ENCODE measurements around the gene OBI1. TPM values are rescaled to one million over a fixed set of nuclear protein-coding genes. Genes with fewer than 3 reads are reported as not detected.

OBI1 gene
- total and polyA plus RNA-seq, 3 experiments from 2014 or later: 12.6 to 20.9 (median 20.6) TPM

DNA sequence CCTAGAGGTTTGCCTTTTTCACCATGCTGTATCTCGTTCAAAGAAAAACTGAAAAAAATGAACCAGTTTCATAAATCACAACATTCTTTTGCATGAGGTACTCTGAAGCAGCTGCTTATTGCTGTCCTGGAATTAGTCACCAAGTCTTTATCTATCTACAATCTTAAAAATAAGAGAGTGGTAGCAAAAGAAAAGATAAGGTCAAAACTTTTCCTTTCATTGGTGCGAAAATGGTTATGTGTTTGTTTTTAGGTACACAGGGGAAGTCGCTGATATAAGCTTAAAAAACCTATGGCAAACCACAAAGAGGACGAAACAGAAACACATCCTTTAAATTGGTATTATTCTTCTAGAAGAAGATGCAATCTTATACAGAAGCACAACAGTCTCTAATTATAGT, 20.7 kb downstream of the OBI1 start:
- CTCF ChIA-PET: no interaction called here
- Histone ChIP-seq H3K27ac (ENCODE audit: low read depth, low read length) (no peak overlapping the region), H3K4me1 (ENCODE audit: insufficient read depth, low read length) (no peaks in the 10 kb centered on the region), H3K9me3 (ENCODE audit: low read length) (no peaks in the 10 kb centered on the region), H3K36me3 (ENCODE audit: insufficient read depth, low read length) (peaks cover 2% of the 10 kb centered on the region), H3K4me3 (ENCODE audit: low read length) (no peak overlapping the region), H3K27me3 (ENCODE audit: insufficient read depth, low read length, poor library complexity, severe bottlenecking) (no peaks in the 10 kb centered on the region)
- Mint-ChIP-seq H3K9me3 (peaks cover 0 to 2% (median 0%) of the 10 kb centered on the region in 5 donors), H3K4me3 (no peak overlapping the region), H3K27ac (no peak overlapping the region), H3K4me1 (peaks cover 9 to 16% (median 10%) of the 10 kb centered on the region in 3 donors), H3K36me3 (peaks cover 27 to 80% (median 38%) of the 10 kb centered on the region in 3 donors), H3K27me3 (no peaks in the 10 kb centered on the region)
- POLR2A ChIA-PET: no interaction called here
- DNase-seq: no peak

DNA sequence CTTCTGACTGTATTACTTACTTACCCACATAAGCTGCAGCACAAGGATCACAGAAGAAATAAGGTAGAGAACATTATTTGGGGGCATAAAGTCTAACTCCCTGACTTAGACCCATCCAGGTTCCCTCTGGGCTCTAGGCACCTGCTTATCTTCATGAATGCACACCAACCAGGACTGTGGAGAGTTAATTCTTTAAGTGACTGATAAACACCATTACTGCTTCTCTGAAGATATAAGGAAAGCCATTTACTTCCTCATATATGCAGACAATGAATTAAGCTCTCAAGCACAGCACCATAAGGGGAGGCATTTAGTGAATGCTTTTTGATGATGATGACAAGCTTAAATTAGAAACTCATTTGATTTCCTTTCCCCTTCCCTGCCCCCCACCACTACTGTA, 22.5 kb downstream of the OBI1 start:
- no peak overlapping the region for H3K27ac ChIP-seq (ENCODE audit: low read depth, low read length)
- CTCF ChIA-PET: no interaction called here
- Mint-ChIP-seq H3K27ac (peak overlapping the region in 1 of 8 donors; percentile 29), H3K4me3 (no peak overlapping the region), H3K9me3 (peaks cover 0 to 2% (median 0%) of the 10 kb centered on the region in 5 donors), H3K36me3 (peaks cover 34 to 85% (median 46%) of the 10 kb centered on the region in 3 donors), H3K27me3 (no peaks in the 10 kb centered on the region), H3K4me1 (peaks cover 6 to 12% (median 10%) of the 10 kb centered on the region in 3 donors)
- no peaks in the 10 kb centered on the region for H3K9me3 ChIP-seq (ENCODE audit: low read length)
- peaks cover 8% of the 10 kb centered on the region for H3K36me3 ChIP-seq (ENCODE audit: insufficient read depth, low read length)
- no peaks in the 10 kb centered on the region for H3K4me1 ChIP-seq (ENCODE audit: insufficient read depth, low read length)
- POLR2A ChIA-PET: no interaction called here
- H3K4me3 ChIP-seq (ENCODE audit: low read length): no peak overlapping the region
- no peak for DNase-seq
- H3K27me3 ChIP-seq (ENCODE audit: insufficient read depth, low read length, poor library complexity, severe bottlenecking): no peaks in the 10 kb centered on the region

DNA sequence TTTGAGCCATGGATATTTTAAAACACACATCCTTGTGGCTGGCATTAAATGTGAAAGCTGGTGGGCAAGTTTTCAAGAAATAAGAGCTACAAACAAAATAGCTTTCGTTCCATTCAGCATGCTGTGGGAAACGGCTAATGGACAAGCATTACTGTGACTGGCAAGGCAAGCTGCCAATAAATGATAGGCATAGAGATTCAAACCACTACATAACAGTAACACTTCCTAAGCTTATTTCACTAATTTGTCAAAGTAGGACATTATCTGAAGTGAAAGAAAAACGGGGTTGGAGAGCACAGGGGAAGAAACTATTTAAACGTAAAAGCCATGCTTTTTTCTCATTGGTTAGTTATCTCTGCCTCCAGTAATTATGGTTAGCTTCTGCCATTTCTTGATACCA, 26.0 kb downstream of the OBI1 start:
- H3K9me3 ChIP-seq (ENCODE audit: low read length): no peaks in the 10 kb centered on the region
- peaks cover 19% of the 10 kb centered on the region for H3K36me3 ChIP-seq (ENCODE audit: insufficient read depth, low read length)
- H3K4me1 ChIP-seq (ENCODE audit: insufficient read depth, low read length): no peaks in the 10 kb centered on the region
- no peaks in the 10 kb centered on the region for H3K9me3 Mint-ChIP-seq
- no peak overlapping the region for H3K4me3 Mint-ChIP-seq
- H3K4me1 Mint-ChIP-seq: peaks cover 0 to 5% (median 0%) of the 10 kb centered on the region in 3 donors
- H3K4me3 ChIP-seq (ENCODE audit: low read length): no peak overlapping the region
- H3K36me3 Mint-ChIP-seq: peaks cover 43 to 91% (median 46%) of the 10 kb centered on the region in 3 donors
- H3K27me3 ChIP-seq (ENCODE audit: insufficient read depth, low read length, poor library complexity, severe bottlenecking): no peaks in the 10 kb centered on the region
- no peak for DNase-seq
- POLR2A ChIA-PET: interaction anchor here (0.6 kb wide), 1 partner anchor 26 kb away, joined by 3 read pairs; no protein-coding TSS in a partner anchor
- CTCF ChIA-PET: interaction anchor here (0.9 kb wide), 1 partner anchor 23 kb away, joined by 3 read pairs; no protein-coding TSS in a partner anchor
- no peaks in the 10 kb centered on the region for H3K27me3 Mint-ChIP-seq
- no peak overlapping the region for H3K27ac ChIP-seq (ENCODE audit: low read depth, low read length)
- no peak overlapping the region for H3K27ac Mint-ChIP-seq

DNA sequence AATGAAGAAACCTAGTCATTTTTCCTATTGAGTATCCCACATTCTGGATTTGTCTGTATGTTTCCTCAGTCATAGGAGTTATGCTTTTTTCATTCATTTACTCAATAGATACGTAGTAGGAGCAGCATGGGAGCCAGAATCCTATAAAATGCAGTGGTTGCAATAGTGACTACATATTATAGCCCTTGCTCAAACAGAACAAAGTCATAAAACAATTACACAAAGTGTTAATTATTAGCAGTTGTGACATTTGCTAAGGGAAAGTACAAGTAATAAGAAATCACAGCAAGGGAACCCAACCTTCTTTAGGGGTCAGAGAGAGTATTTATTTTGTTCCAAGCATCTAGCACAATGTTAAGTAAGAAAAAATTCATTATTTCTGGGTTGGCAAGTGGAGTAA, 27.9 kb downstream of the OBI1 start:
- Mint-ChIP-seq H3K9me3 (no peaks in the 10 kb centered on the region), H3K36me3 (peaks cover 47 to 86% (median 48%) of the 10 kb centered on the region in 3 donors), H3K4me1 (peaks cover 0 to 7% (median 6%) of the 10 kb centered on the region in 3 donors), H3K27me3 (no peaks in the 10 kb centered on the region), H3K4me3 (no peak overlapping the region), H3K27ac (no peak overlapping the region)
- Histone ChIP-seq H3K27me3 (ENCODE audit: insufficient read depth, low read length, poor library complexity, severe bottlenecking) (no peaks in the 10 kb centered on the region), H3K4me1 (ENCODE audit: insufficient read depth, low read length) (no peaks in the 10 kb centered on the region), H3K27ac (ENCODE audit: low read depth, low read length) (no peak overlapping the region), H3K4me3 (ENCODE audit: low read length) (no peak overlapping the region), H3K9me3 (ENCODE audit: low read length) (no peaks in the 10 kb centered on the region), H3K36me3 (ENCODE audit: insufficient read depth, low read length) (peaks cover 23% of the 10 kb centered on the region)
- ChIA-PET POLR2A (no interaction called here), CTCF (no interaction called here)
- no peak for DNase-seq

DNA sequence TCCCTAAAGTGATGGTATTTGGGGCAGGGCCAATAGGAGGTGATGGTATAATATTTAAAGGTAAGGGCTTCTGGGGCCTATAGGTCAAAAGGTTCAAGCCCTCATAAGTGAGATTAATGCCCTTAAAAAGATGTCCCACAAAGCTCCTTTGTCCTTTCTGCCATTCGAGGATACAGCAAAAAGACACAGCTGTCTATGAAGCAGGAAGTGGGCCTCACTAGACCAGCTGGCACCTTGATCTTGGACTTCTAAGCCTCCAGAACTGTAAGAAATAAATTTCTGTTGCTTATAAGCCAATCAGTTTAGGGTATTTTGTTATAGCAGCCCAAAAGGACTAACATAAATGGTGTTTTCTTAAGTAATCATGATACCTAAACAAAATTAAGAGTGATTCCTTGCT, 28.4 kb downstream of the OBI1 start:
- peaks cover 24% of the 10 kb centered on the region for H3K36me3 ChIP-seq (ENCODE audit: insufficient read depth, low read length)
- H3K9me3 ChIP-seq (ENCODE audit: low read length): no peaks in the 10 kb centered on the region
- no peak overlapping the region for H3K4me3 ChIP-seq (ENCODE audit: low read length)
- no peak overlapping the region for H3K27ac ChIP-seq (ENCODE audit: low read depth, low read length)
- no peak overlapping the region for H3K27ac Mint-ChIP-seq
- H3K36me3 Mint-ChIP-seq: peaks cover 50 to 87% (median 50%) of the 10 kb centered on the region in 3 donors
- CTCF ChIA-PET: no interaction called here
- no peak overlapping the region for H3K4me3 Mint-ChIP-seq
- H3K9me3 Mint-ChIP-seq: no peaks in the 10 kb centered on the region
- H3K27me3 ChIP-seq (ENCODE audit: insufficient read depth, low read length, poor library complexity, severe bottlenecking): no peaks in the 10 kb centered on the region
- peaks cover 4 to 11% (median 11%) of the 10 kb centered on the region in 3 donors for H3K4me1 Mint-ChIP-seq
- no peaks in the 10 kb centered on the region for H3K4me1 ChIP-seq (ENCODE audit: insufficient read depth, low read length)
- no peaks in the 10 kb centered on the region for H3K27me3 Mint-ChIP-seq
- POLR2A ChIA-PET: no interaction called here
- no peak for DNase-seq

DNA sequence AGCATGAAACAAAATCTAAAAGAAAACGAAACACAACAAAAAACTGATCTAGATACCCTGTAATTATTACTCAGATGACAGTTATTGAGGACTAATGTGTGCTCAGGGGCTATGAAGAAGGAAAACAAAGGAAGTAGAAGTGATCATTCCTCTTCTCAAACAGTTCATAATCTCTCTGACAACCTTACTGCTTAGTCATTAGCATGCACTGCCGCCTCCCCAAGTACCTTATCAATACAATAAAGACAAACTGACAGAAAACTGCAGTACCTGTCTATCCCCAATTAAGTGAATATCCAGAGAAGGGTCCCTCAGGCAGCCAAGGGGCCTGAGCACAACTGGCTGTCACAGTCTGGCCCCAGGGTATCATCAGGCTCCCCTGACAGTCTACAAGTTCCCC, 33.6 kb downstream of the OBI1 start:
- Histone ChIP-seq H3K4me1 (ENCODE audit: insufficient read depth, low read length) (no peaks in the 10 kb centered on the region), H3K4me3 (ENCODE audit: low read length) (no peak overlapping the region), H3K9me3 (ENCODE audit: low read length) (no peaks in the 10 kb centered on the region), H3K36me3 (ENCODE audit: insufficient read depth, low read length) (peaks cover 10% of the 10 kb centered on the region), H3K27me3 (ENCODE audit: insufficient read depth, low read length, poor library complexity, severe bottlenecking) (no peaks in the 10 kb centered on the region), H3K27ac (ENCODE audit: low read depth, low read length) (no peak overlapping the region)
- CTCF ChIA-PET: no interaction called here
- Mint-ChIP-seq H3K4me3 (no peak overlapping the region), H3K27ac (peak overlapping the region in 3 of 8 donors; percentile 3 to 73 (median 66)), H3K27me3 (peaks cover 0 to 2% of the 10 kb centered on the region in 2 donors), H3K36me3 (peaks cover 31 to 78% (median 37%) of the 10 kb centered on the region in 3 donors), H3K9me3 (no peaks in the 10 kb centered on the region), H3K4me1 (peaks cover 6 to 20% (median 17%) of the 10 kb centered on the region in 3 donors)
- POLR2A ChIA-PET: no interaction called here
- no peak for DNase-seq

DNA sequence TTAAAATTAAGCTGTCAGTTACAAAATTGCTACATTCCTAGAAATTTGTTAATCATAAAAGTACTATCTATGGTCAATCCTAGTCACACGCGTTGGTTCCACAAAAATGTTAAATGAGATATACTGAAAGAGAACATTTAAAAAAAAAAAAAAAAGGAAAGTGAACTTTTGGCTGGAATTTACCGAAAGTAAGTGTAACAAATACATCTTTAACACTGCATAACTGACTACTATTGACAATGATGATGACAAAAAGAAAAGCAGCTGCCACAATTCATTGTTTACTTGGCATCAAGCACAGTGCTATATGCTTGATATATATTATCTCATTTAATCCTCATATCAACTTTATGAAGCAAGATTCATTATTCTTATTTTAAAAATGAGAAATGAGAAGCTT, 35.8 kb downstream of the OBI1 start:
- H3K27ac Mint-ChIP-seq: no peak overlapping the region
- H3K4me1 Mint-ChIP-seq: peaks cover 6 to 20% (median 15%) of the 10 kb centered on the region in 3 donors
- no peaks in the 10 kb centered on the region for H3K27me3 ChIP-seq (ENCODE audit: insufficient read depth, low read length, poor library complexity, severe bottlenecking)
- no peaks in the 10 kb centered on the region for H3K9me3 ChIP-seq (ENCODE audit: low read length)
- peaks cover 19 to 64% (median 34%) of the 10 kb centered on the region in 3 donors for H3K36me3 Mint-ChIP-seq
- no peaks in the 10 kb centered on the region for H3K4me1 ChIP-seq (ENCODE audit: insufficient read depth, low read length)
- DNase-seq: no peak
- no peak overlapping the region for H3K27ac ChIP-seq (ENCODE audit: low read depth, low read length)
- H3K36me3 ChIP-seq (ENCODE audit: insufficient read depth, low read length): peaks cover 5% of the 10 kb centered on the region
- POLR2A ChIA-PET: no interaction called here
- H3K4me3 ChIP-seq (ENCODE audit: low read length): no peak overlapping the region
- CTCF ChIA-PET: no interaction called here
- peaks cover 0 to 2% of the 10 kb centered on the region in 2 donors for H3K27me3 Mint-ChIP-seq
- H3K4me3 Mint-ChIP-seq: no peak overlapping the region
- H3K9me3 Mint-ChIP-seq: no peaks in the 10 kb centered on the region

DNA sequence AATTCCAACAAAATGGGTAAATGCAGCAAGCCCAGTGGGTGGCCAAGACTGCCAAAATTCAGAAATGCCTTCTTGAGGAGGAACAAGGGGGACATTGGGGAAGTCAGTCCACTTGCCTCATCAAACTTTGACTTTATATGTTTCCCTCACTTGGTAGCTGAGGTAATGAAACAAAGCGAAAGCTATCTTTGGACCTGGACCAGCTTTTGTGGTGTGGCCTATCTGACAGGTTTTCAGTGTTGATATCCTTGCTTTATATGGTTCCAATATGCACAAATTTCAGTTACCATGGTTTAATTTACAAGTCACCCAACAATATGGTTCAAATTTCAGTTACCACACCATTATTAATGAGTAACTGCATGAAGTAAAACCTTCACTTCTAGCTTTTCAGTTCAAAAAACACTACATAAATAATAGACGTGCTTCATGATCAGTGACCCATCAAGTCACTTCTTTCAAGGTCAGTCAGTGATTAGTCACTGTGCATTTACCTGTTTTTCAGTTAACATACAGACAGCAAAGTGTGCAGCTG, 38.0 kb downstream of the OBI1 start:
- ChIA-PET POLR2A (no interaction called here), CTCF (no interaction called here)
- Mint-ChIP-seq H3K4me3 (no peak overlapping the region), H3K4me1 (peaks cover 6 to 14% (median 13%) of the 10 kb centered on the region in 3 donors), H3K27me3 (peaks cover 0 to 2% of the 10 kb centered on the region in 2 donors), H3K9me3 (no peaks in the 10 kb centered on the region), H3K27ac (no peak overlapping the region), H3K36me3 (peaks cover 33 to 69% (median 36%) of the 10 kb centered on the region in 3 donors)
- H3K27ac ChIP-seq (ENCODE audit: low read depth, low read length): no peak overlapping the region
- H3K27me3 ChIP-seq (ENCODE audit: insufficient read depth, low read length, poor library complexity, severe bottlenecking): no peaks in the 10 kb centered on the region
- H3K9me3 ChIP-seq (ENCODE audit: low read length): no peaks in the 10 kb centered on the region
- H3K4me3 ChIP-seq (ENCODE audit: low read length): no peak overlapping the region
- DNase-seq: no peak
- H3K36me3 ChIP-seq (ENCODE audit: insufficient read depth, low read length): peaks cover 6% of the 10 kb centered on the region
- no peaks in the 10 kb centered on the region for H3K4me1 ChIP-seq (ENCODE audit: insufficient read depth, low read length)
